HG02678 (cell line): ENCODE measurements around the gene ARMCX2.
"Not testable (repeated sequence)": the region's sequence is repeated elsewhere in the genome, so short reads cannot be mapped to it uniquely, and the experiment has no call there.

Experiments
- ATAC-seq: cut with Tn5 transposase; IDR thresholded peaks from one replicate; pipeline ENCODE4 v1.9.1; 2021; ENCODE audit warnings: mild to moderate bottlenecking, moderate library complexity; ENCODE audit not compliant: unreplicated experiment

Gene ARMCX2

DNA sequence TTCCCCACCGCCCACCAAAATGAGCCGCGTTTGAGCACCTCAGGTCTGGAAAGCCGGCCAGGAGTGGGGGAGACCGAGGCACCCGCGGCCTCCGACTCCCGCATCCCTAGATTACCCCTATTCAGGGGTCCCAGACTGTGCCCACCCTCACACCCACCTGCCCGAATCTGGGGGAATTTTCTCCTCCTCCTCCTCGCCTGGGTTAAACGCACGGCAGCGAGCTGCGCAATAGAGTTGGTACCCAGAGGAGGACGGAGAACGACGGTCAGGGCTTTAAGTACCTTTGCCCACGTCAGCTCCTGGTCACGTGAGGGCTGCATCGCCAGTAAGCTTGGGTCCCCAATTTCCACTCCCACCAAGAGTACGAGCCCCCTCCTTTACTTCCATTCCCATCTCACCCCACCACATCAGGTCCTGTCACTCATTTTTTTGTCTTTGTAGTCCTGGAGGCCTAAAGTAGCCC, at the start of gene ARMCX2:
Gene ARMCX2, minus strand, starts transcription at position 250 of the 463 bp plus-strand sequence. CDS start 2,262 bp downstream, outside the sequence.
- ATAC-seq, result peak; percentile 67

- ATAC-seq, result no peak
Measured at GRCh38 chrX:101709384-101709783, 49.7 kb upstream of the ARMCX2 start.

GRCh38 chrX:101708163-101708562, 48.5 kb upstream of the ARMCX2 start:
- no peak for ATAC-seq

GRCh38 chrX:101693476-101693875, 33.8 kb upstream of the ARMCX2 start:
- ATAC-seq, result peak; percentile 82

GRCh38 chrX:101691835-101692234, 32.2 kb upstream of the ARMCX2 start:
- no peak for ATAC-seq

- ATAC-seq, result no peak
Measured at GRCh38 chrX:101686574-101686973, 26.9 kb upstream of the ARMCX2 start.

DNA sequence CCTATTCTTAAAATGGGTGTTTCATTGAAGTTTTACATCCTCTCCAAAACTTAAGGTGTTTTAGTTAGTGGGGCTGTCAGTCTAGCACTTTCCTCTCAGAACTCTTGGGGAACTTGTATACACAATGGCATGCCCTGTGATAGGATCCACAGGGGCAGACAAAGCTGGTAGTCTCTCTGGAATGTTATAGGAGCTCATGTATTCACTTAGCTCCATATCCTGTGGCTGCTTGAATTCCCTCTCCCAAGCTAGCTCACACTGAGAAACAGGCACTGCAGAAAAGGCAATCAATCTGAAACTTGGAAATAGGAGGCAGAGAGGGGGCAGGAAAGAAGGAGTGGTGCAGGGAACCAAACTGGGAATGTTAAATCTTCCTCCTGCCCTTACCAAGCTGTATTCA, 26.3 kb upstream of the ARMCX2 start:
- ATAC-seq, result no peak

- ATAC-seq, result no peak
Measured at GRCh38 chrX:101682723-101683122, 23.1 kb upstream of the ARMCX2 start.

- peak; percentile 72 for ATAC-seq
Measured at GRCh38 chrX:101677028-101677427, 17.4 kb upstream of the ARMCX2 start.

GRCh38 chrX:101676571-101676970, 16.9 kb upstream of the ARMCX2 start:
- ATAC-seq, result peak; percentile 30

- no peak for ATAC-seq
Measured at GRCh38 chrX:101668143-101668542, 8.5 kb upstream of the ARMCX2 start.

DNA sequence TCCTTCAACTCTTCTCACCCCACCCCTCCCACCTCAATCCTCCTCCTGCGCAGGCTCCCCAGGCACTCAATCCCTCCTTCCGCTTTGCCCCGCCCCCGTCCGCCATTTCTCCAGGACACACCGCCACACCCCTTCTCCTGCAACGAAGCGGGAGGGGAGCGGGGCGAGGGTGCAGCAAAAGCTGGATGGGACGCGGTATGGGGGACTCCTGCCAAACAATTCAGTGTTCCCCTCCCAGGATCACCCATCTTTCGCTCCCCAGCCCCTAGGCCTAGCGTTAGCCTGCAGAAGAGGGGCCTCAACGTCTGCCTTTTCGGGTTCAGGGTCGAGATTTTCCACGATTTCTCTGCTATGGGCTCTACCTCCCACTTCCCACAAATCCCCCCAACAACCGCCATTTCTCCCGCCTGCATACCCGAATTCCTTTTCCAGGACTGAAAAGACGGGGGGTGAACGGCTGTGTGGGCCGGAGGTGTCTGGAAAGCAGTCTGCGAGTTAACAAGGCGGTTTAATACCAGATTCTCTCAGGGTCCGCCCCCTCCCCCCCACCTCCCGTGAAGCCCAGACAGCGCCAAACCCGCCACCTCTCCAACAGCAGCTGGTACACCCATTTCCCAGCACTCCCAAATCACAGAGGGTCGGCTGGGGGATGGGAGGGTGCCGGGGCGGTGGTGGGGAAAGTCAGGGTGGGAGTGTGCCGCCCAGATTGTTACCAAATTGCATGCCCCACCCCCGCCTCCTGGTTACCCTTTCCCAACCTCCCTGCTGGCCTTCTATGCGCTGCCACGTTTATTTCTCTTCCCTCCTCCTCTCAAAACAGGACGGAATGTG, 774 bp downstream of the ARMCX2 start:
- ATAC-seq, result peak; percentile 81

GRCh38 chrX:101657495-101657894, 2.2 kb downstream of the ARMCX2 start:
- ATAC-seq, result no peak

GRCh38 chrX:101656817-101657216, 2.8 kb downstream of the ARMCX2 start:
- no peak for ATAC-seq

DNA sequence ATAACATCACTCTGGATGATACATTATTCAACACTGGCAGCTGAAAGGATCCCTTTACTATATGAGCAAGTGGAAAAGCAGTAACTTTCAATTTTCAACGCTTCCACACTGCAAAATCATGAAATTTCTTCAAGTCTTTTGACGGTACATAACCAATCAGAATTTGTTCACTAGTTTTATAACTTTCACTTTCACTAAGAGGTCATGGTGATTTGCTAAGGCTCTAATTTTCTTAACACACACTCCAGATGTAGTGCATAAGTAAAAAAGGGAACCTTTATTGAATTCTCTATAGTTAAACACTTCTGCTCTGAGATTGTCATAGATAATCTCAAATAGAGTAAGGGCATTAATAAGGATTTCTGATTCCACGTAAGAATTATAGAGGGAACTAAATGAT, 4.1 kb downstream of the ARMCX2 start:
- ATAC-seq, result no peak

DNA sequence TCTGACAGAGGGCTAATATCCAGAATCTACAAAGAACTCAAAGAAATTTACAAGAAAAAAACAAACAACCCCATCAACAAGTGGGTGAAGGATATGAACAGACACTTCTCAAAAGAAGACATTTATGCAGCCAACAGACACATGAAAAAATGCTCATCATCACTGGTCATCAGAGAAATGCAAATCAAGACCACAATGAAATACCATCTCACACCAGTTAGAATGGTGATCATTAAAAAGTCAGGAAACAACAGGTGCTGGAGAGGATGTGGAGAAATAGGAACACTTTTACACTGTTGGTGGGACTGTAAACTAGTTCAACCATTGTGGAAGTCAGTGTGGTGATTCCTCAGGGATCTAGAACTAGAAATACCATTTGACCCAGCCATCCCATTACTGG, 11.9 kb downstream of the ARMCX2 start:
- ATAC-seq, result not testable (repeated sequence)

- no peak for ATAC-seq
Measured at GRCh38 chrX:101642093-101642492, 17.6 kb downstream of the ARMCX2 start.

DNA sequence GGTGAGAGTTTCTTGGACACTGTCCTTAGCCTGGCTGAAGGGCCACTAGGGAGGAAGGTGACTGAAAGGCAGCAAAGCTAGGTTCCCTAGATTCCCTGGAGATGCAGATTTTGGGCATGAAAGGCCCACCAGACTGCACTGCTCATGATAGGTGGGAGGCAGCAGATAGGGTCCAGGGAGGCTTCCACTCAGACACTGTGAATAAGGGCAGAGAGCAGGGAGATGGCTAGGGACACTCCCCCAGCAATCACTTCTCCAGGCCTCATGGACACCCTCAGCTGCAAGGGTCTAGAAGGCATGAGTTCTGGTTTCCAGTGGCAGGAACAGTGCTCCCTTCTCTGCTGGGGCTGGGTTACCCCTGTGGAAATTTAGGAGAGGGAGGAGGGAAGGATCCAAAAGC, 20.1 kb downstream of the ARMCX2 start:
- ATAC-seq, result no peak

- no peak for ATAC-seq
Measured at GRCh38 chrX:101619364-101619763, 40.3 kb downstream of the ARMCX2 start.

GRCh38 chrX:101617211-101618191, 42.1 kb downstream of the ARMCX2 start, which contains the start of gene ARMCX6:
TSS of gene ARMCX6 (minus strand) at chrX:101618000. CDS start at chrX:101616620, 1,380 bp downstream.
- ATAC-seq, result peak; percentile 94

- ATAC-seq, result no peak
Measured at GRCh38 chrX:101605728-101606127, 53.9 kb downstream of the ARMCX2 start.
